ENCODE data around the gene PIEZO1.

DNA sequence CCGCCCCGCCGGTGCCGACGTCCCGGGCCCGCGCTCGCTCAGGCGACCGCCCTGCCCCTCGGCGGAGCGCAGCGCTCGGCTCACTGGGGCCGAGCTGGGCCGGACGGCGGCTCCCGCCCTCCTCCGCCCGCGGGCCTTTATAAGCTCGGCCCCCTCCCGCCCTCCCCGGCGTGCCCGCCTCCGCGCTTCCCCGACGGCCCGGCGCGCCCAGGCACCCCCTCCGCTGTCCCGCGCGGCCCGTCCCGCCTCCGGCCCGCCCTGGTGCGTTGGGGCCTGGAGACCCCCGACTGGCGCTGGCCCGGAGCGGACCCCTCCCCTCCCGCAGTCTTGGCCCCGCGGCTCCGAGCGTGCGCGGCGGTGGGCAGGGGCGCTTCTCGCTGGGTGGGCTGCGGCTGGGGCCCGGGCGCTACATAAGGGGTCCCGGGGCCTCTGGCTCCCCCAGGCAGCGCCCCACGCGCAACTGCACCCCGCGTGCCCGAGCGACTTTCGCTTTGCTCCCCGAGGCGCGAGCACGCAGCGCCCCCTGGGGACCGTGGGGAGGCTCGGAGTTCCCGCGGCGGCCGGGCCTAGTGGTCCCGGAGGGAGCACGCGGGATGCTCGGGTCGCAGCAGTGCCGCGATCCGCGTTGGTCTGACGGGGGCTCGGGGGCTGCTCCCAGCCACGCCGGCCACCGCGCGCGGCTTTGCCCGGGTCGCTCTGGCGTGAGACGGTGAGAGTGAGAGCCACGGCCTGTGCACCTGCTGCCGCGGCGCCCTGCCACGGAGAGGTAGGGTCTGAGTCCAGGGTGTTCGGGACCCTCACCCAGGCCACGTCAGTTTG is at the start of gene PIEZO1:
- TF ChIP-seq POLR2AphosphoS5 (IDR thresholded peaks at IDR 0.05; ENCODE audit: low read depth) (no peak), CREB1 (CRISPR knock-in tag; IDR thresholded peaks at IDR 0.05; ENCODE audit: low read depth) (no peak), EZH2 (IDR thresholded peaks at IDR 0.05; ENCODE audit: low read depth, unreplicated experiment) (no peak), REST (IDR thresholded peaks at IDR 0.05; ENCODE audit: unreplicated experiment) (no peak), NANOG (IDR thresholded peaks at IDR 0.05; ENCODE audit: borderline replicate concordance) (no peak), EZH2phosphoT487 (IDR thresholded peaks at IDR 0.05; ENCODE audit: unreplicated experiment) (no peak), STAT1 (IDR thresholded peaks at IDR 0.05; ENCODE audit: unreplicated experiment) (no peak), JUNB (IDR thresholded peaks at IDR 0.05; ENCODE audit: unreplicated experiment) (no peak), ZNF462 (CRISPR knock-in tag; IDR thresholded peaks at IDR 0.05) (no peak), ZNF114 (CRISPR knock-in tag; IDR thresholded peaks at IDR 0.05) (no peak), ZNF331 (CRISPR knock-in tag; IDR thresholded peaks at IDR 0.05; ENCODE audit: low read depth) (no peak)
- TF ChIP-seq, protein P1, sequence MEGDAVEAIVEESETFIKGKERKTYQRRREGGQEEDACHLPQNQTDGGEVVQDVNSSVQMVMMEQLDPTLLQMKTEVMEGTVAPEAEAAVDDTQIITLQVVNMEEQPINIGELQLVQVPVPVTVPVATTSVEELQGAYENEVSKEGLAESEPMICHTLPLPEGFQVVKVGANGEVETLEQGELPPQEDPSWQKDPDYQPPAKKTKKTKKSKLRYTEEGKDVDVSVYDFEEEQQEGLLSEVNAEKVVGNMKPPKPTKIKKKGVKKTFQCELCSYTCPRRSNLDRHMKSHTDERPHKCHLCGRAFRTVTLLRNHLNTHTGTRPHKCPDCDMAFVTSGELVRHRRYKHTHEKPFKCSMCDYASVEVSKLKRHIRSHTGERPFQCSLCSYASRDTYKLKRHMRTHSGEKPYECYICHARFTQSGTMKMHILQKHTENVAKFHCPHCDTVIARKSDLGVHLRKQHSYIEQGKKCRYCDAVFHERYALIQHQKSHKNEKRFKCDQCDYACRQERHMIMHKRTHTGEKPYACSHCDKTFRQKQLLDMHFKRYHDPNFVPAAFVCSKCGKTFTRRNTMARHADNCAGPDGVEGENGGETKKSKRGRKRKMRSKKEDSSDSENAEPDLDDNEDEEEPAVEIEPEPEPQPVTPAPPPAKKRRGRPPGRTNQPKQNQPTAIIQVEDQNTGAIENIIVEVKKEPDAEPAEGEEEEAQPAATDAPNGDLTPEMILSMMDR (conservative IDR thresholded peaks at IDR 0.05; ENCODE audit: low read depth in 2 of 2), result peak; percentile 45 to 78
- TF ChIP-seq, protein P2, sequence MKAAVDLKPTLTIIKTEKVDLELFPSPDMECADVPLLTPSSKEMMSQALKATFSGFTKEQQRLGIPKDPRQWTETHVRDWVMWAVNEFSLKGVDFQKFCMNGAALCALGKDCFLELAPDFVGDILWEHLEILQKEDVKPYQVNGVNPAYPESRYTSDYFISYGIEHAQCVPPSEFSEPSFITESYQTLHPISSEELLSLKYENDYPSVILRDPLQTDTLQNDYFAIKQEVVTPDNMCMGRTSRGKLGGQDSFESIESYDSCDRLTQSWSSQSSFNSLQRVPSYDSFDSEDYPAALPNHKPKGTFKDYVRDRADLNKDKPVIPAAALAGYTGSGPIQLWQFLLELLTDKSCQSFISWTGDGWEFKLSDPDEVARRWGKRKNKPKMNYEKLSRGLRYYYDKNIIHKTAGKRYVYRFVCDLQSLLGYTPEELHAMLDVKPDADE (IDR thresholded peaks at IDR 0.05), result no peak

Measured in GM23338 (cell line).